AG10803 (cell line): ENCODE measurements around the gene MBNL3.
"Not testable (repeated sequence)": the region's sequence is repeated elsewhere in the genome, so short reads cannot be mapped to it uniquely, and the experiment has no call there.

Experiments
- DNase-seq: peaks from one replicate; pipeline ENCODE4 v3.0.0; 2010; ENCODE audit warnings: low read depth
- H3K4me3 ChIP-seq: 2 replicates; pipeline ENCODE4 v1.5.1; 2011; ENCODE audit warnings: mild to moderate bottlenecking, low read length, control low read depth
- TF ChIP-seq, protein P1 (sequence below): conservative IDR thresholded peaks from 2 replicates; pipeline ENCODE4 v1.5.1; 2011; ENCODE audit warnings: mild to moderate bottlenecking, low read length, control low read depth, inconsistent platforms

Gene MBNL3

DNA sequence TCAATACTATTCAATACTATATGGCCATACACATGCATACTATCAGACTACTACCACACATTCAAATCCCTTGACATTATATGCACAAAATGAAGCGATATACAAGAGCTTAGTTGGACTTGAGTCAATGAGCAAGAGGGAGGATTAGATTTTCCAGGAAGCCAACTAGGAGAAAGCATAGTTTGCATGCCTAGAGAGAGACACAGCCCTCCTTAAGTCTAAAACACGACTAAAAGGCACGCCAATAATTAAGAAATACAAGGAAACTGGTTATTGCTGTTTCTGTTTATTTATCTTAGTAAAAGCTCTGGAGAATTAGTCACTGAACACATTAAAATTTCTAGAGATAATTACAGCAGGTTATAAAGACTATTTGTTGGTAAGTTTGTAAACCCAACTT, 21.8 kb downstream of the MBNL3 start:
- TF ChIP-seq, protein P1, sequence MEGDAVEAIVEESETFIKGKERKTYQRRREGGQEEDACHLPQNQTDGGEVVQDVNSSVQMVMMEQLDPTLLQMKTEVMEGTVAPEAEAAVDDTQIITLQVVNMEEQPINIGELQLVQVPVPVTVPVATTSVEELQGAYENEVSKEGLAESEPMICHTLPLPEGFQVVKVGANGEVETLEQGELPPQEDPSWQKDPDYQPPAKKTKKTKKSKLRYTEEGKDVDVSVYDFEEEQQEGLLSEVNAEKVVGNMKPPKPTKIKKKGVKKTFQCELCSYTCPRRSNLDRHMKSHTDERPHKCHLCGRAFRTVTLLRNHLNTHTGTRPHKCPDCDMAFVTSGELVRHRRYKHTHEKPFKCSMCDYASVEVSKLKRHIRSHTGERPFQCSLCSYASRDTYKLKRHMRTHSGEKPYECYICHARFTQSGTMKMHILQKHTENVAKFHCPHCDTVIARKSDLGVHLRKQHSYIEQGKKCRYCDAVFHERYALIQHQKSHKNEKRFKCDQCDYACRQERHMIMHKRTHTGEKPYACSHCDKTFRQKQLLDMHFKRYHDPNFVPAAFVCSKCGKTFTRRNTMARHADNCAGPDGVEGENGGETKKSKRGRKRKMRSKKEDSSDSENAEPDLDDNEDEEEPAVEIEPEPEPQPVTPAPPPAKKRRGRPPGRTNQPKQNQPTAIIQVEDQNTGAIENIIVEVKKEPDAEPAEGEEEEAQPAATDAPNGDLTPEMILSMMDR, result no peak
- H3K4me3 ChIP-seq, result no peak overlapping the region
- peak; percentile 62 for DNase-seq

DNA sequence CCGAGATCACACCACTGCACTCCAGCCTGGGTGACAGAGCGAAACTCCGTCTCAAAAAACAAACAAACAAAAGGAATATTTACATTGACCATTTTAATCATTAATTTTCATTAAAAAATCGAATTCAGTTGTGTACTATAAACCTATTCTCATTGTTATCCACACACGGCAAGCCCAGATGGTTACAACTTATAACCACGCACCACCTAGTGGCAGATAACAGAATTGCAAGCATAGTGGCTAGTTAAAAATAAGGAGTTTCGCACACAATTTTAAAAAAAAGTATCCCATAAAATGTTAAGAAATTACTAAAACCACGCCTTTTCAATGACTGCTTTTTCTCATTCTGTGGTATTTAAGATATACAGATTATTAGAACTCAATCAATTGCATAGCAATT, 25.4 kb downstream of the MBNL3 start:
- no peak overlapping the region for H3K4me3 ChIP-seq
- no peak for DNase-seq
- TF ChIP-seq, protein P1, result peak; percentile 31

- H3K4me3 ChIP-seq, result no peak overlapping the region
- TF ChIP-seq, protein P1, result no peak
These were observed 27.0 kb downstream of the MBNL3 start for GRCh38 chrX:132461886-132462285.

DNA sequence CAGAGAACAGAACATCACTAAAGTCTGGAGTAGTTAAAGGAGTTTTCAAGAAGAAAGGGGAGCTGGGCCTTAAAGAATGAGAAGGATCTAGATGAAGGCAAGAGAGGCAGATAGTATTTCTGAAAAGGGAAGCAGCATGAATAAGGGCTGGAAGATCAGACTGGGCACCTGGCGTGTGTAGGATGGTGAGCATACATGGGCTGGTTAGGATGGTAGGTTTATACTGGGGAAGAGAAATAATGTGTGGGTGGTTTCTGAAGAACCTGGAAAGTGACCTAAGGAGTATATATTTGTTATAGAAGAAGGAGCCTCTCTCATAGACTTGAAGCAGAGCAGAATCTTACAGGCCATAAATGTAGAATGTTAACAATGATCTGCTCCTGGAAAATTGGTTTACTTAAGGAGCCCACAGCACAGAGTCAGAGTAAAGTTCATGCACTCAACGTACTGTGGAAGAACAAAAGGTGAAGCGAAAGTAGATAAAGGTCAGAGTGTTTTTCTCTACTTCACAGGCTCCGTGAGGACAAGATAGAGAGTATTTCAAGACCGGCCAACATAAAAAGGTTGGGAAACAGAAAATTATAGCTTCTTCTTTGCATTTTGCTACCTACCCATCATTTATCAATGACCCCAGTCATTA, 35.8 kb downstream of the MBNL3 start:
- TF ChIP-seq, protein P1, result no peak
- DNase-seq, result no peak
- H3K4me3 ChIP-seq, result no peak overlapping the region

More at GRCh38 chrX:132461886-132462285, 27.0 kb downstream of the MBNL3 start:
- DNase-seq, result no peak

GRCh38 chrX:132445909-132446308, 42.9 kb downstream of the MBNL3 start:
- not testable (repeated sequence) for H3K4me3 ChIP-seq, DNase-seq

DNA sequence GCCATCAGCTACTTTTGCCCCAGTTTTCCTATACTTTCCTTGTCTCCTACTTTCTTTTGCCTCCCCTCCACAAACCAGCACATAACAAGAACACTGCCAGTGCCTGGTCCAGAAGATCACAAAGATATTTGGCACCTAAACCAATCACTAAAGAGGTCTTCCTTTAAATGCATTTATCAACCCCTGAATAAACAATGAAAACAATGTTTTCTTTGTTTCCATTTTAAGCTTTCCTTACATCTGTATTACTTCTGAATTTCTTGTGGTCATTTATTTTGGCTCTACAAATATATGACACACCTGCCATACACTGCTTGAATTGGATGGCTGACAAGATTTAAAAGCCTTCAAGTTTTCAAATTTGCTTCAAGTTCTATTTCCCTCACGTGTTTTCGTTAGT, 43.9 kb downstream of the MBNL3 start:
- H3K4me3 ChIP-seq, result no peak overlapping the region
- DNase-seq, result no peak
- TF ChIP-seq, protein P1, result no peak

- no peak overlapping the region for H3K4me3 ChIP-seq
- DNase-seq, result peak; percentile 8
- TF ChIP-seq, protein P1, result no peak
These were observed 45.4 kb downstream of the MBNL3 start for GRCh38 chrX:132443196-132444135.
